K562 (cell line): ENCODE results near the gene SUSD3. TPM values are rescaled to one million over a fixed set of nuclear protein-coding genes. Genes with fewer than 3 reads are reported as not detected.
A peak's percentile ranks its signal among the peaks of the same experiment; 100 is the strongest.

ENCODE experiments used
- BRD4 ChIP-seq: fragments of 200-600 bp; sonication (generic); IDR thresholded peaks from 2 replicates; pipeline ENCODE4 v1.6.1; 2017; ENCODE audit warnings: inconsistent platforms
- CBFA2T2 ChIP-seq: fragments of 450-650 bp; conservative IDR thresholded peaks from 2 replicates; pipeline ENCODE4 v1.6.1; 2017; ENCODE audit warnings: mild to moderate bottlenecking
- CBFA2T3 ChIP-seq: fragments of 450-650 bp; IDR thresholded peaks from 2 replicates; pipeline ENCODE4 v1.6.1; 2017
- FOXA1 ChIP-seq: fragments of 450-650 bp; IDR thresholded peaks from 2 replicates; pipeline ENCODE4 v1.6.1; 2016; ENCODE audit warnings: mild to moderate bottlenecking, borderline replicate concordance
- FOXA3 ChIP-seq, 2 experiments: fragments of 450-650 bp in 1 of 2; sonication (generic) in 1 of 2; formaldehyde crosslinking; IDR thresholded peaks in 1 of 2; conservative IDR thresholded peaks in 1 of 2; 2 replicates each; pipeline versions ENCODE4 v1.4.0 to v1.8.0; 2020 to 2022; ENCODE audit warnings: mild to moderate bottlenecking in 2 of 2, missing genetic modification reagents in 1 of 2
- NRF1 ChIP-seq, 2 experiments: fragments of 450-650 bp; IDR thresholded peaks in 1 of 2; conservative IDR thresholded peaks in 1 of 2; 2 replicates each; pipeline ENCODE4 v1.6.1; 2014; ENCODE audit warnings: mild to moderate bottlenecking in 2 of 2
- PML ChIP-seq: IDR thresholded peaks from 2 replicates; pipeline ENCODE4 v1.6.1; 2012; ENCODE audit warnings: low read length, inconsistent platforms
- RAD21 ChIP-seq, 2 experiments: fragments of 250-450 bp in 1 of 2; fragments of 450-650 bp in 1 of 2; sonication (Bioruptor Pico) in 1 of 2; formaldehyde crosslinking in 1 of 2; IDR thresholded peaks in 1 of 2; conservative IDR thresholded peaks in 1 of 2; 2 replicates each; pipeline versions ENCODE4 v1.4.0 to v1.8.0; 2020 to 2022; ENCODE audit warnings: mild to moderate bottlenecking in 2 of 2, moderate library complexity in 1 of 2
- TCF3 ChIP-seq: sonication (generic); formaldehyde crosslinking; IDR thresholded peaks from 2 replicates; pipeline ENCODE4 v1.4.0; 2020; ENCODE audit warnings: mild to moderate bottlenecking, missing genetic modification reagents
- ZFX ChIP-seq: sonication (generic); formaldehyde crosslinking; IDR thresholded peaks from 2 replicates; pipeline ENCODE4 v1.8.0; 2022; ENCODE audit warnings: mild to moderate bottlenecking, missing genetic modification reagents, moderate library complexity
- ZNF699 ChIP-seq: fragments of 250-450 bp; sonication (Bioruptor Pico); IDR thresholded peaks from 2 replicates; pipeline ENCODE4 v1.8.0; 2021; ENCODE audit warnings: mild to moderate bottlenecking, moderate library complexity; ENCODE audit not compliant: insufficient replicate concordance
- polyA plus RNA-seq, 8 experiments: library from polyadenylated mRNA; depleted of rRNA in 4 of 8; stranded (reverse) in 5 of 8; unstranded in 3 of 8; fragments of >200 nt; fragmentation: Nextera tagmentation in 2 of 8; fragmentation: Illumina TruSeq in 1 of 8; extraction: Ambion mirVana in 2 of 8; extraction: Trizol in 1 of 8; gene quantifications; 2 replicates each; pipeline versions ENCODE4 v1.2.1 to v1.2.3, GENCODE V29; 2011 to 2014; ENCODE audit warnings: inconsistent platforms in 1 of 8, missing spikeins in 1 of 8
- total RNA-seq, 7 experiments: library from RNA; depleted of rRNA in 6 of 7; stranded (reverse); fragments of >200 nt in 6 of 7; fragmentation: Illumina TruSeq in 2 of 7; extraction: Trizol in 2 of 7; gene quantifications; 2 replicates each; pipeline versions ENCODE4 v1.2.1 to v1.2.3, GENCODE V29; 2011 to 2021; ENCODE audit warnings: low replicate concordance in 1 of 7
- TF ChIP-seq, protein P1 (sequence below): fragments of 450-650 bp; IDR thresholded peaks from 2 replicates; pipeline ENCODE4 v1.6.1; 2016
- TF ChIP-seq, protein P2 (sequence below): fragments of 450-650 bp; formaldehyde crosslinking; IDR thresholded peaks from 2 replicates; pipeline ENCODE4 v1.4.0; 2020; ENCODE audit warnings: mild to moderate bottlenecking, moderate library complexity
- TF ChIP-seq, protein P3 (sequence below): fragments of 250-450 bp; sonication (Bioruptor Pico); IDR thresholded peaks from 2 replicates; pipeline ENCODE4 v1.4.0; 2020
- TF ChIP-seq, protein P4 (sequence below), 3 experiments: IDR thresholded peaks in 2 of 3; conservative IDR thresholded peaks in 1 of 3; 2 replicates each; pipeline ENCODE4 v1.5.1; 2011 to 2012; ENCODE audit warnings: low read length in 3 of 3, mild to moderate bottlenecking in 3 of 3, control low read depth in 2 of 3, improper control_type of control experiment in 1 of 3, inconsistent platforms in 1 of 3, low read depth in 1 of 3, mixed read lengths in 1 of 3, moderate library complexity in 1 of 3; ENCODE audit not compliant: insufficient read depth in 2 of 3

SUSD3 gene
- total and polyA plus RNA-seq, 9 of the 15 experiments (the other 6 are each of a cell fraction or from before 2014, with no cell fraction given): 1.3 to 21.7 (median 11.4) TPM

DNA sequence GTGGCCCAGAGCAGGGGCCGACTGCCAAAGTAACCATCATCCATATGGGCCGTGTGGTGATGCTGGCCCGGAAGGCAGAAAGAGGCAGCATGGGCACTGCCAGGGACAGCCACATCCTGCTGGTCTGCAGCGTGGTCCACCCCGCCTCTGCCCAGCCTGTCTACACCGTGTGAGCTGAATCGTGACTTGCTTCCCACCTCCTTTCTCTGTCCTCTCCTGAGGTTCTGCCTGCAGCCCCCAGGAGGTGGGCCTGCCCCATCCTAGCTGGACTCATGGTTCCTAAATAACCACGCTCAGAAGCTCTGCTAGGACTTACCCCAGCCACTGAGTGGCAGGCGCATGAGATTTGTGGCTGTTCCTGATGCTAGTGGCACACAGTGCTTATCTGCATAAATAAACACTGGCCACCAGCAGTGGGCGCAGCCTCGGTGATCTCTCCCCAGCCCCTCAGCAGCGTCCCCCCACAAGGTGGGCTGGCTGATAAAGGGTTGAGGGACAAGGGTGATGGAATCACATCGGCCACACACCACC is 22.6 kb upstream of the SUSD3 start (continued):
- TF ChIP-seq, protein P1, sequence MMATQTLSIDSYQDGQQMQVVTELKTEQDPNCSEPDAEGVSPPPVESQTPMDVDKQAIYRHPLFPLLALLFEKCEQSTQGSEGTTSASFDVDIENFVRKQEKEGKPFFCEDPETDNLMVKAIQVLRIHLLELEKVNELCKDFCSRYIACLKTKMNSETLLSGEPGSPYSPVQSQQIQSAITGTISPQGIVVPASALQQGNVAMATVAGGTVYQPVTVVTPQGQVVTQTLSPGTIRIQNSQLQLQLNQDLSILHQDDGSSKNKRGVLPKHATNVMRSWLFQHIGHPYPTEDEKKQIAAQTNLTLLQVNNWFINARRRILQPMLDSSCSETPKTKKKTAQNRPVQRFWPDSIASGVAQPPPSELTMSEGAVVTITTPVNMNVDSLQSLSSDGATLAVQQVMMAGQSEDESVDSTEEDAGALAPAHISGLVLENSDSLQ: 0 out of 2 replicates have a peak, but pooled peaks have one; percentile 30
- TF ChIP-seq NRF1 (conservative IDR thresholded peaks at IDR 0.05 in 1 of 2, IDR thresholded peaks at IDR 0.05 in 1 of 2) (0 out of 4 replicates have a peak, but pooled peaks of 1 of the 2 experiments have one; percentile 15), ZFX (CRISPR knock-in tag) (no peak), BRD4 (no peak), CBFA2T3 (peak; percentile 49), RAD21 (CRISPR knock-in tag; conservative IDR thresholded peaks at IDR 0.05 in 1 of 2, IDR thresholded peaks at IDR 0.05 in 1 of 2) (peak in 1 of 2 experiments; percentile 35; a peak in 1 of 4 replicates), ZNF699 (CRISPR knock-in tag) (no peak), PML (no peak), CBFA2T2 (peak; percentile 30; the same call in 1 of the 2 replicates), FOXA1 (no peak), TCF3 (CRISPR knock-in tag) (peak; percentile 39; the same call in 1 of the 2 replicates), FOXA3 (CRISPR knock-in tag; conservative IDR thresholded peaks at IDR 0.05 in 1 of 2, IDR thresholded peaks at IDR 0.05 in 1 of 2) (peak in 1 of 2 experiments; percentile 57; a peak in 1 of 4 replicates)
- TF ChIP-seq, protein P2, sequence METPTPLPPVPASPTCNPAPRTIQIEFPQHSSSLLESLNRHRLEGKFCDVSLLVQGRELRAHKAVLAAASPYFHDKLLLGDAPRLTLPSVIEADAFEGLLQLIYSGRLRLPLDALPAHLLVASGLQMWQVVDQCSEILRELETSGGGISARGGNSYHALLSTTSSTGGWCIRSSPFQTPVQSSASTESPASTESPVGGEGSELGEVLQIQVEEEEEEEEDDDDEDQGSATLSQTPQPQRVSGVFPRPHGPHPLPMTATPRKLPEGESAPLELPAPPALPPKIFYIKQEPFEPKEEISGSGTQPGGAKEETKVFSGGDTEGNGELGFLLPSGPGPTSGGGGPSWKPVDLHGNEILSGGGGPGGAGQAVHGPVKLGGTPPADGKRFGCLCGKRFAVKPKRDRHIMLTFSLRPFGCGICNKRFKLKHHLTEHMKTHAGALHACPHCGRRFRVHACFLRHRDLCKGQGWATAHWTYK (CRISPR knock-in tag): peak; percentile 37; the same call in 1 of the 2 replicates
- TF ChIP-seq, protein P3, sequence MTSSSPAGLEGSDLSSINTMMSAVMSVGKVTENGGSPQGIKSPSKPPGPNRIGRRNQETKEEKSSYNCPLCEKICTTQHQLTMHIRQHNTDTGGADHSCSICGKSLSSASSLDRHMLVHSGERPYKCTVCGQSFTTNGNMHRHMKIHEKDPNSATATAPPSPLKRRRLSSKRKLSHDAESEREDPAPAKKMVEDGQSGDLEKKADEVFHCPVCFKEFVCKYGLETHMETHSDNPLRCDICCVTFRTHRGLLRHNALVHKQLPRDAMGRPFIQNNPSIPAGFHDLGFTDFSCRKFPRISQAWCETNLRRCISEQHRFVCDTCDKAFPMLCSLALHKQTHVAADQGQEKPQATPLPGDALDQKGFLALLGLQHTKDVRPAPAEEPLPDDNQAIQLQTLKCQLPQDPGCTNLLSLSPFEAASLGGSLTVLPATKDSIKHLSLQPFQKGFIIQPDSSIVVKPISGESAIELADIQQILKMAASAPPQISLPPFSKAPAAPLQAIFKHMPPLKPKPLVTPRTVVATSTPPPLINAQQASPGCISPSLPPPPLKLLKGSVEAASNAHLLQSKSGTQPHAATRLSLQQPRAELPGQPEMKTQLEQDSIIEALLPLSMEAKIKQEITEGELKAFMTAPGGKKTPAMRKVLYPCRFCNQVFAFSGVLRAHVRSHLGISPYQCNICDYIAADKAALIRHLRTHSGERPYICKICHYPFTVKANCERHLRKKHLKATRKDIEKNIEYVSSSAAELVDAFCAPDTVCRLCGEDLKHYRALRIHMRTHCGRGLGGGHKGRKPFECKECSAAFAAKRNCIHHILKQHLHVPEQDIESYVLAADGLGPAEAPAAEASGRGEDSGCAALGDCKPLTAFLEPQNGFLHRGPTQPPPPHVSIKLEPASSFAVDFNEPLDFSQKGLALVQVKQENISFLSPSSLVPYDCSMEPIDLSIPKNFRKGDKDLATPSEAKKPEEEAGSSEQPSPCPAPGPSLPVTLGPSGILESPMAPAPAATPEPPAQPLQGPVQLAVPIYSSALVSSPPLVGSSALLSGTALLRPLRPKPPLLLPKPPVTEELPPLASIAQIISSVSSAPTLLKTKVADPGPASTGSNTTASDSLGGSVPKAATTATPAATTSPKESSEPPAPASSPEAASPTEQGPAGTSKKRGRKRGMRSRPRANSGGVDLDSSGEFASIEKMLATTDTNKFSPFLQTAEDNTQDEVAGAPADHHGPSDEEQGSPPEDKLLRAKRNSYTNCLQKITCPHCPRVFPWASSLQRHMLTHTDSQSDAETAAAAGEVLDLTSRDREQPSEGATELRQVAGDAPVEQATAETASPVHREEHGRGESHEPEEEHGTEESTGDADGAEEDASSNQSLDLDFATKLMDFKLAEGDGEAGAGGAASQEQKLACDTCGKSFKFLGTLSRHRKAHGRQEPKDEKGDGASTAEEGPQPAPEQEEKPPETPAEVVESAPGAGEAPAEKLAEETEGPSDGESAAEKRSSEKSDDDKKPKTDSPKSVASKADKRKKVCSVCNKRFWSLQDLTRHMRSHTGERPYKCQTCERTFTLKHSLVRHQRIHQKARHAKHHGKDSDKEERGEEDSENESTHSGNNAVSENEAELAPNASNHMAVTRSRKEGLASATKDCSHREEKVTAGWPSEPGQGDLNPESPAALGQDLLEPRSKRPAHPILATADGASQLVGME (CRISPR knock-in tag): no peak
- TF ChIP-seq, protein P4, sequence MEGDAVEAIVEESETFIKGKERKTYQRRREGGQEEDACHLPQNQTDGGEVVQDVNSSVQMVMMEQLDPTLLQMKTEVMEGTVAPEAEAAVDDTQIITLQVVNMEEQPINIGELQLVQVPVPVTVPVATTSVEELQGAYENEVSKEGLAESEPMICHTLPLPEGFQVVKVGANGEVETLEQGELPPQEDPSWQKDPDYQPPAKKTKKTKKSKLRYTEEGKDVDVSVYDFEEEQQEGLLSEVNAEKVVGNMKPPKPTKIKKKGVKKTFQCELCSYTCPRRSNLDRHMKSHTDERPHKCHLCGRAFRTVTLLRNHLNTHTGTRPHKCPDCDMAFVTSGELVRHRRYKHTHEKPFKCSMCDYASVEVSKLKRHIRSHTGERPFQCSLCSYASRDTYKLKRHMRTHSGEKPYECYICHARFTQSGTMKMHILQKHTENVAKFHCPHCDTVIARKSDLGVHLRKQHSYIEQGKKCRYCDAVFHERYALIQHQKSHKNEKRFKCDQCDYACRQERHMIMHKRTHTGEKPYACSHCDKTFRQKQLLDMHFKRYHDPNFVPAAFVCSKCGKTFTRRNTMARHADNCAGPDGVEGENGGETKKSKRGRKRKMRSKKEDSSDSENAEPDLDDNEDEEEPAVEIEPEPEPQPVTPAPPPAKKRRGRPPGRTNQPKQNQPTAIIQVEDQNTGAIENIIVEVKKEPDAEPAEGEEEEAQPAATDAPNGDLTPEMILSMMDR (IDR thresholded peaks at IDR 0.05 in 2 of 3, conservative IDR thresholded peaks at IDR 0.05 in 1 of 3; ENCODE audit: insufficient read depth in 2 of 3, low read depth in 1 of 3, low read length in 3 of 3): peak; percentile 49 to 58 (median 57)
